ENCODE results near the gene TCN2.

Gene TCN2

GRCh38 chr22:30640839-30641430 lies 34.0 kb downstream of the TCN2 start:
- H3K4me1 Mint-ChIP-seq, result peaks cover 12% of the 10 kb centered on the region
- peaks cover 2% of the 10 kb centered on the region for H3K27me3 Mint-ChIP-seq (ENCODE audit: low read depth, poor library complexity)
- no peak overlapping the region for H3K4me3 Mint-ChIP-seq
- no peak overlapping the region for H3K27ac Mint-ChIP-seq
- peaks cover 4% of the 10 kb centered on the region for H3K9me3 Mint-ChIP-seq
- DNase-seq, result no peak
- no peaks in the 10 kb centered on the region for H3K36me3 Mint-ChIP-seq (ENCODE audit: low read depth)
- TF ChIP-seq CTCF (IDR thresholded peaks at IDR 0.05), result no peak

- no peak for DNase-seq
- no peak for TF ChIP-seq CTCF (IDR thresholded peaks at IDR 0.05)
- no peaks in the 10 kb centered on the region for H3K36me3 Mint-ChIP-seq (ENCODE audit: low read depth)
- H3K27ac Mint-ChIP-seq, result peak overlapping the region; percentile 43
- H3K27me3 Mint-ChIP-seq (ENCODE audit: low read depth, poor library complexity), result no peaks in the 10 kb centered on the region
- H3K4me1 Mint-ChIP-seq, result peaks cover 5% of the 10 kb centered on the region
- peaks cover 4% of the 10 kb centered on the region for H3K9me3 Mint-ChIP-seq
- no peak overlapping the region for H3K4me3 Mint-ChIP-seq
These were observed 36.3 kb downstream of the TCN2 start for GRCh38 chr22:30643055-30643875.

GRCh38 chr22:30646518-30647160 lies 39.7 kb downstream of the TCN2 start:
- DNase-seq, result no peak
- Mint-ChIP-seq H3K36me3 (ENCODE audit: low read depth) (no peaks in the 10 kb centered on the region), H3K27me3 (ENCODE audit: low read depth, poor library complexity) (no peaks in the 10 kb centered on the region), H3K27ac (peak overlapping the region; percentile 61), H3K4me3 (no peak overlapping the region), H3K9me3 (no peaks in the 10 kb centered on the region), H3K4me1 (peaks cover 7% of the 10 kb centered on the region)
- TF ChIP-seq CTCF (IDR thresholded peaks at IDR 0.05), result no peak

- no peaks in the 10 kb centered on the region for H3K27me3 Mint-ChIP-seq (ENCODE audit: low read depth, poor library complexity)
- no peaks in the 10 kb centered on the region for H3K36me3 Mint-ChIP-seq (ENCODE audit: low read depth)
- DNase-seq, result no peak
- no peak for TF ChIP-seq CTCF (IDR thresholded peaks at IDR 0.05)
- no peaks in the 10 kb centered on the region for H3K9me3 Mint-ChIP-seq
- peaks cover 10% of the 10 kb centered on the region for H3K4me1 Mint-ChIP-seq
- H3K4me3 Mint-ChIP-seq, result no peak overlapping the region
- no peak overlapping the region for H3K27ac Mint-ChIP-seq
These were observed 40.6 kb downstream of the TCN2 start for GRCh38 chr22:30647536-30647935.

DNA sequence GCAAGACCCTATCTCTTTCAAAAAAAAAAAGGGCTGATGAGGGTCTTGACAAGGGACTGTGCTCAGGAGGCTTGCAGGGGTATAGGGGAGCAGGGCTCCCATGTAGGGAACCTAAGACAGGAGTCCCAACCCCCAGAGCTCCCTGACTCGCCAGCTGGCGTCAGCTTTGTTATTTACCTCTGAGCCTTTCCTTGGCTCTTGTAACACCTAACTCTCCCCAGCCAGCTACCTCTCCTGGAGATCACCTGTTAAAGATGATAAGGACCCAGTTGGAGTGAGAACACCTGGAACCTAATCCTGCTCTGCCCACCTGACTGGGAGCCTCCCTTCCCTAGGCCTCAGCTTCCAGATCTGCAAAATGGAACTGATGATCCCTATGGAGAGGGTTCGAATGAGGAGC lies 41.9 kb downstream of the TCN2 start:
- TF ChIP-seq CTCF (IDR thresholded peaks at IDR 0.05), result no peak
- DNase-seq, result no peak
- Mint-ChIP-seq H3K9me3 (no peaks in the 10 kb centered on the region), H3K4me3 (no peak overlapping the region), H3K36me3 (ENCODE audit: low read depth) (no peaks in the 10 kb centered on the region), H3K27me3 (ENCODE audit: low read depth, poor library complexity) (no peaks in the 10 kb centered on the region), H3K4me1 (peaks cover 5% of the 10 kb centered on the region), H3K27ac (no peak overlapping the region)
